GM23338 (cell line): Measurements from ENCODE around the gene PDE4C. TPM values are rescaled to one million over a fixed set of nuclear protein-coding genes. Genes with fewer than 3 reads are reported as not detected.
A peak's percentile ranks its signal among the peaks of the same experiment; 100 is the strongest.

Experiments used
- ATAC-seq: fragments of 200-7000 bp; cut with Tn5 transposase; 3 replicates; pipeline ENCODE4 v1.9.1; 2020
- DNase-seq: peaks from one replicate; pipeline ENCODE4 v3.0.0-alpha.2; 2015; ENCODE audit warnings: low spot score
- H2AFZ ChIP-seq: fragments of 200-600 bp; sonication (generic); 2 replicates; pipeline ENCODE4 v1.8.0; 2016; ENCODE audit warnings: antibody characterized with exemption, mild to moderate bottlenecking, moderate library complexity
- H3F3A ChIP-seq: fragments of 200-600 bp; sonication (generic); replicated peaks from 2 replicates; pipeline ENCODE4 v1.8.0; 2017; ENCODE audit warnings: antibody characterized with exemption, mixed run types, low read depth
- H3K27ac ChIP-seq: fragments of 200-600 bp; sonication (generic); 2 replicates; pipeline ENCODE4 v1.6.1; 2016; ENCODE audit warnings: low read depth
- H3K27me3 ChIP-seq: fragments of 200-600 bp; sonication (generic); 2 replicates; pipeline ENCODE4 v1.8.0; 2016; ENCODE audit warnings: mild to moderate bottlenecking, mixed run types, moderate library complexity; ENCODE audit not compliant: insufficient read depth
- H3K36me3 ChIP-seq: fragments of 200-600 bp; sonication (generic); 2 replicates; pipeline ENCODE4 v1.8.0; 2016; ENCODE audit warnings: mild to moderate bottlenecking; ENCODE audit not compliant: insufficient read depth
- H3K4me1 ChIP-seq: fragments of 200-600 bp; sonication (generic); 2 replicates; pipeline ENCODE4 v1.8.0; 2016; ENCODE audit warnings: mild to moderate bottlenecking, moderate library complexity; ENCODE audit not compliant: insufficient read depth
- H3K4me2 ChIP-seq: fragments of 200-600 bp; sonication (generic); 2 replicates; pipeline ENCODE4 v1.7.1; 2017; ENCODE audit warnings: mixed run types
- H3K4me3 ChIP-seq: fragments of 200-600 bp; sonication (generic); 2 replicates; pipeline ENCODE4 v1.6.1; 2016; ENCODE audit warnings: mixed run types
- H3K79me2 ChIP-seq: fragments of 200-600 bp; sonication (generic); replicated peaks from 2 replicates; pipeline ENCODE4 v1.8.0; 2017; ENCODE audit warnings: mild to moderate bottlenecking; ENCODE audit not compliant: insufficient read depth
- H3K9me2 ChIP-seq: fragments of 200-600 bp; sonication (generic); 2 replicates; pipeline ENCODE4 v1.8.0; 2017; ENCODE audit not compliant: insufficient read depth
- H4K20me1 ChIP-seq: fragments of 200-600 bp; sonication (generic); replicated peaks from 2 replicates; pipeline ENCODE4 v1.8.0; 2017; ENCODE audit warnings: mild to moderate bottlenecking; ENCODE audit not compliant: insufficient read depth
- H3K27ac Mint-ChIP-seq: 2 replicates; pipeline ENCODE4 v1.8.0; 2020; ENCODE audit warnings: inconsistent platforms, mild to moderate bottlenecking, moderate library complexity, mixed read lengths
- H3K27me3 Mint-ChIP-seq: 3 replicates; pipeline ENCODE4 v1.8.0; 2022; ENCODE audit warnings: low read depth, mild to moderate bottlenecking, moderate library complexity, mixed read lengths, inconsistent platforms; ENCODE audit not compliant: insufficient read depth, poor library complexity
- H3K36me3 Mint-ChIP-seq: 3 replicates; pipeline ENCODE4 v1.8.0; 2021; ENCODE audit warnings: low read depth, mild to moderate bottlenecking, inconsistent platforms, moderate library complexity, mixed read lengths
- H3K4me1 Mint-ChIP-seq: 3 replicates; pipeline ENCODE4 v1.8.0; 2020; ENCODE audit warnings: mild to moderate bottlenecking, inconsistent platforms, mixed read lengths
- H3K4me3 Mint-ChIP-seq: 3 replicates; pipeline ENCODE4 v1.8.0; 2021; ENCODE audit warnings: moderate library complexity, mild to moderate bottlenecking, inconsistent platforms, mixed read lengths
- H3K9me3 Mint-ChIP-seq: 3 replicates; pipeline ENCODE4 v1.8.0; 2020; ENCODE audit warnings: moderate library complexity, mild to moderate bottlenecking, inconsistent platforms, mixed read lengths
- EZH2 ChIP-seq: fragments of 200-600 bp; sonication (generic); IDR thresholded peaks from one replicate; pipeline ENCODE4 v1.8.0; 2017; ENCODE audit warnings: antibody characterized with exemption, mild to moderate bottlenecking, low read depth; ENCODE audit not compliant: unreplicated experiment
- NANOG ChIP-seq: IDR thresholded peaks from 2 replicates; pipeline ENCODE4 v1.6.1; 2016; ENCODE audit warnings: antibody characterized with exemption, borderline replicate concordance
- POLR2AphosphoS5 ChIP-seq: IDR thresholded peaks from 2 replicates; pipeline ENCODE4 v1.6.1; 2016; ENCODE audit warnings: antibody characterized with exemption, low read depth
- ZNF114 ChIP-seq: fragments of 250-450 bp; sonication (Bioruptor Pico); IDR thresholded peaks from 2 replicates; pipeline ENCODE4 v1.5.0; 2020; ENCODE audit warnings: mild to moderate bottlenecking, moderate library complexity
- polyA plus RNA-seq: library from polyadenylated mRNA; unstranded; fragments of >200 nt; fragmentation: Nextera tagmentation; extraction: Ambion mirVana; gene quantifications from 2 replicates; pipeline ENCODE4 v1.2.1, GENCODE V29; 2016
- total RNA-seq: library from RNA; depleted of rRNA; stranded (reverse); fragments of >200 nt; shearing (Covaris generic); gene quantifications from 2 replicates; pipeline ENCODE4 v1.2.3, GENCODE V29; 2014
- TF ChIP-seq, protein P1 (sequence below): fragments of 250-450 bp; sonication (Bioruptor Pico); IDR thresholded peaks from 2 replicates; pipeline ENCODE4 v1.5.0; 2020; ENCODE audit warnings: mild to moderate bottlenecking, moderate library complexity

The PDE4C gene
- total and polyA plus RNA-seq, 2 experiments from 2014 or later: 1.6 to 3.6 TPM

DNA sequence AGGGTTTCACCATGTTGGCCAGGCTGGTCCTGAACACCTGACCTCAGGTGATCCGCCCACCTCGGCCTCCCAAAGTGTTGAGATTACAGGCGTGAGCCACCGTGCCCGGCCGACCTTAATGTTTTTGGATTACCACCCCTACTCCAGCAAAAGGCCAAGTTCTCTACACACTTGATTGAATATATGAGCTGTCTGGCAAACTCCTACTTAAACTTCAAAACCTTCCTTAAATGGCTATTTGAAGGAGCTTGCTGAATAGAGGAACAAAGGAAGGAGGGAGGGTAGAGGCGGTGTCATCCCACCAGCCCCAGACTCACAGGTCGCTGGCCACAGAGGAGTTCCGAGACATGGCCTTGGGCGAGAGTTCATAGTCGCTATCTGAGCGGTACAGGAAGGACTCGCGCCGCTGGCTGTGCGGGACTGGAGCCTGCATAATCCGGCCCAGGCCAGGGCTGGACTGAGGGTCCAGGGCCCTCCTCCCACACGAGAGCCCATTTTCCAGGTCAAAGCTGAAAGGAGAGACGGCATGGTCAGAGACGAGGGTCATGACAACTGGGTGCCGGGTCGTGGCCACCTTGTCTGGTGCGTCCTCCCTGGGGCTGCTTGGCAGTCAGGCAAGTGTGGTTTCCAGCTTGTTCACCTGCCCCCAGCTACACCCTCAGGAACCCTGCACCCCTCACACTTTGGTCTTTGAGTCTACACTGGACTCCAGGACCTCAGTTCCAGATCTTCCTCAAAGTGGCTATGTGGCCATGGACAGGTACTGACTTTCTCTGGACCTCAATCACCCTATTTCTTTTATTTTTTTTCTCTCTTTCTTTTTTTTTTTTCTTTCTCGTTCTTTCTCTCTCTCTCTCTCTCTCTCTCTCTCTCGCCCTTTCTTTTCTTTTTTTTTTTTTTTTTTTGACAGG is 4.2 kb downstream of the PDE4C start (continued):
- TF ChIP-seq, protein P1, sequence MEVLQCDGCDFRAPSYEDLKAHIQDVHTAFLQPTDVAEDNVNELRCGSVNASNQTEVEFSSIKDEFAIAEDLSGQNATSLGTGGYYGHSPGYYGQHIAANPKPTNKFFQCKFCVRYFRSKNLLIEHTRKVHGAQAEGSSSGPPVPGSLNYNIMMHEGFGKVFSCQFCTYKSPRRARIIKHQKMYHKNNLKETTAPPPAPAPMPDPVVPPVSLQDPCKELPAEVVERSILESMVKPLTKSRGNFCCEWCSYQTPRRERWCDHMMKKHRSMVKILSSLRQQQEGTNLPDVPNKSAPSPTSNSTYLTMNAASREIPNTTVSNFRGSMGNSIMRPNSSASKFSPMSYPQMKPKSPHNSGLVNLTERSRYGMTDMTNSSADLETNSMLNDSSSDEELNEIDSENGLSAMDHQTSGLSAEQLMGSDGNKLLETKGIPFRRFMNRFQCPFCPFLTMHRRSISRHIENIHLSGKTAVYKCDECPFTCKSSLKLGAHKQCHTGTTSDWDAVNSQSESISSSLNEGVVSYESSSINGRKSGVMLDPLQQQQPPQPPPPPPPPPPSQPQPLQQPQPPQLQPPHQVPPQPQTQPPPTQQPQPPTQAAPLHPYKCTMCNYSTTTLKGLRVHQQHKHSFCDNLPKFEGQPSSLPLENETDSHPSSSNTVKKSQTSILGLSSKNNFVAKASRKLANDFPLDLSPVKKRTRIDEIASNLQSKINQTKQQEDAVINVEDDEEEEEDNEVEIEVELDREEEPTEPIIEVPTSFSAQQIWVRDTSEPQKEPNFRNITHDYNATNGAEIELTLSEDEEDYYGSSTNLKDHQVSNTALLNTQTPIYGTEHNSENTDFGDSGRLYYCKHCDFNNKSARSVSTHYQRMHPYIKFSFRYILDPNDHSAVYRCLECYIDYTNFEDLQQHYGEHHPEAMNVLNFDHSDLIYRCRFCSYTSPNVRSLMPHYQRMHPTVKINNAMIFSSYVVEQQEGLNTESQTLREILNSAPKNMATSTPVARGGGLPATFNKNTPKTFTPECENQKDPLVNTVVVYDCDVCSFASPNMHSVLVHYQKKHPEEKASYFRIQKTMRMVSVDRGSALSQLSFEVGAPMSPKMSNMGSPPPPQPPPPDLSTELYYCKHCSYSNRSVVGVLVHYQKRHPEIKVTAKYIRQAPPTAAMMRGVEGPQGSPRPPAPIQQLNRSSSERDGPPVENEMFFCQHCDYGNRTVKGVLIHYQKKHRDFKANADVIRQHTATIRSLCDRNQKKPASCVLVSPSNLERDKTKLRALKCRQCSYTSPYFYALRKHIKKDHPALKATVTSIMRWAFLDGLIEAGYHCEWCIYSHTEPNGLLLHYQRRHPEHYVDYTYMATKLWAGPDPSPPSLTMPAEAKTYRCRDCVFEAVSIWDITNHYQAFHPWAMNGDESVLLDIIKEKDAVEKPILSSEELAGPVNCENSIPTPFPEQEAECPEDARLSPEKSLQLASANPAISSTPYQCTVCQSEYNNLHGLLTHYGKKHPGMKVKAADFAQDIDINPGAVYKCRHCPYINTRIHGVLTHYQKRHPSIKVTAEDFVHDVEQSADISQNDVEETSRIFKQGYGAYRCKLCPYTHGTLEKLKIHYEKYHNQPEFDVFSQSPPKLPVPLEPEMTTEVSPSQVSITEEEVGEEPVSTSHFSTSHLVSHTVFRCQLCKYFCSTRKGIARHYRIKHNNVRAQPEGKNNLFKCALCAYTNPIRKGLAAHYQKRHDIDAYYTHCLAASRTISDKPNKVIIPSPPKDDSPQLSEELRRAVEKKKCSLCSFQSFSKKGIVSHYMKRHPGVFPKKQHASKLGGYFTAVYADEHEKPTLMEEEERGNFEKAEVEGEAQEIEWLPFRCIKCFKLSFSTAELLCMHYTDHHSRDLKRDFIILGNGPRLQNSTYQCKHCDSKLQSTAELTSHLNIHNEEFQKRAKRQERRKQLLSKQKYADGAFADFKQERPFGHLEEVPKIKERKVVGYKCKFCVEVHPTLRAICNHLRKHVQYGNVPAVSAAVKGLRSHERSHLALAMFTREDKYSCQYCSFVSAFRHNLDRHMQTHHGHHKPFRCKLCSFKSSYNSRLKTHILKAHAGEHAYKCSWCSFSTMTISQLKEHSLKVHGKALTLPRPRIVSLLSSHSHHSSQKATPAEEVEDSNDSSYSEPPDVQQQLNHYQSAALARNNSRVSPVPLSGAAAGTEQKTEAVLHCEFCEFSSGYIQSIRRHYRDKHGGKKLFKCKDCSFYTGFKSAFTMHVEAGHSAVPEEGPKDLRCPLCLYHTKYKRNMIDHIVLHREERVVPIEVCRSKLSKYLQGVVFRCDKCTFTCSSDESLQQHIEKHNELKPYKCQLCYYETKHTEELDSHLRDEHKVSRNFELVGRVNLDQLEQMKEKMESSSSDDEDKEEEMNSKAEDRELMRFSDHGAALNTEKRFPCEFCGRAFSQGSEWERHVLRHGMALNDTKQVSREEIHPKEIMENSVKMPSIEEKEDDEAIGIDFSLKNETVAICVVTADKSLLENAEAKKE (CRISPR knock-in tag): no peak
- TF ChIP-seq NANOG: no peak
- TF ChIP-seq EZH2: no peak
- TF ChIP-seq ZNF114: no peak

DNA sequence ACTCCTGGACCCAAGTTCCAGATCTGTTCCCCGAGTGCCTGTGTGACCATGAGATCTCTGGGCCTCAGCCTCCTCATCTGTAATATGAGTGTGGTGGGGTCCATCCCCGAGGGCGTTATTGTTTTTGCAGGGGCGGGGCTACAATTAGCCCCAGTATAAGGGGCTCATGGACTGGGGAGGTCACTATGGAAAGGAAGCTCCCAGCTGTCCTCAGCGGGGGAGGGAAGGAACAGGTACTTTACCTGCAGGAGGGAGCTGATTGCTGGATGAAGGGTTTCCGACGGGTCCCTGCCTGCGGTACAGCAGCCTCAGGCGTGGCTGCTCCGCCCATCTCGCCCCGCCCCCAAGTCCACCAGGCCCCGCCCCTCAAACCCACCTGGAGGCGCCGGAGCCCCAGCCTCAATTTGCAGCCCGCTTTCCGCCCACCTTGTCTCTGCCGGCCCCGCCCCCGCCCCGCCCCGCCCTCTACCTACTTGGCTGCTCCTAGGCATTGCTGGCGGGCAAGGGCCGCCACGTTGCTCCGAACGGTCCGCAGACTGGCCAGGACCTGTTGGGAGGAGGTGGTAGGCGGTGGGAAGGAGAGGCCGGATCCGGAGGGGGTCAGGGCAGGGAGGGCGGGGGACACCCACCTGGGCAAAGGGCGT is 5.5 kb downstream of the PDE4C start:
- ATAC-seq: peak; percentile 18
- Histone ChIP-seq H4K20me1 (no peaks in the 10 kb centered on the region), H3K27me3 (peaks cover 10% of the 10 kb centered on the region), H2AFZ (peak overlapping the region; percentile 92; the same call in 1 of the 2 replicates), H3K4me3 (peak overlapping the region; percentile 50), H3K4me1 (peaks cover 13% of the 10 kb centered on the region; the same call in 1 of the 2 replicates), H3K4me2 (peak overlapping the region; percentile 81), H3K9me2 (no peaks in the 10 kb centered on the region), H3K36me3 (no peaks in the 10 kb centered on the region), H3F3A (peaks cover 18% of the 10 kb centered on the region; the same call in 1 of the 2 replicates), H3K79me2 (no peaks in the 10 kb centered on the region), H3K27ac (no peak overlapping the region)
- TF ChIP-seq POLR2AphosphoS5 (peak; percentile 85), ZNF114 (no peak)
- no peak overlapping the region for H3K27ac Mint-ChIP-seq
- peak; percentile 95 for DNase-seq
- H3K9me3 Mint-ChIP-seq: peaks cover 3% of the 10 kb centered on the region; the same call in 1 of the 3 replicates
- peaks cover 29% of the 10 kb centered on the region for H3K27me3 Mint-ChIP-seq
- peaks cover 25% of the 10 kb centered on the region for H3K4me1 Mint-ChIP-seq
- peak overlapping the region; percentile 60 for H3K4me3 Mint-ChIP-seq
- H3K36me3 Mint-ChIP-seq: no peaks in the 10 kb centered on the region
